Upper lobe of left lung (tissue), 6 donors: ENCODE data around the gene IL21R. TPM values are rescaled to one million over a fixed set of nuclear protein-coding genes. Genes with fewer than 3 reads are reported as not detected.
A peak's percentile ranks its signal among the peaks of the same experiment; 100 is the strongest.

Experiments used
- ATAC-seq, 2 donors: fragments of 200-7000 bp; cut with Tn5 transposase; one replicate each; pipeline ENCODE4 v1.9.1; 2022; ENCODE audit warnings: mild to moderate bottlenecking in 2 of 2, moderate library complexity in 2 of 2; ENCODE audit not compliant: low FRiP score in 2 of 2
- DNase-seq, 2 donors: peaks; one replicate each; pipeline ENCODE4 v3.0.0-alpha.2; 2019 to 2020
- H3K27ac ChIP-seq, 4 donors: fragments of 200-600 bp; sonication (generic); one replicate each; pipeline ENCODE4 v1.5.1; 2016 to 2019
- H3K27me3 ChIP-seq, 4 donors: fragments of 200-600 bp; sonication (generic); one replicate each; pipeline ENCODE4 v1.5.1; 2017 to 2019
- H3K36me3 ChIP-seq, 4 donors: fragments of 200-600 bp; sonication (generic); one replicate each; pipeline ENCODE4 v1.5.1; 2016 to 2019
- H3K4me1 ChIP-seq, 4 donors: fragments of 200-600 bp; sonication (generic); one replicate each; pipeline ENCODE4 v1.5.1; 2018 to 2019
- H3K4me3 ChIP-seq, 4 donors: fragments of 200-600 bp; sonication (generic); one replicate each; pipeline ENCODE4 v1.5.1; 2017 to 2019; ENCODE audit warnings: mild to moderate bottlenecking in 2 of 4, moderate library complexity in 1 of 4
- H3K9me3 ChIP-seq, 4 donors: fragments of 200-600 bp; sonication (generic); one replicate each; pipeline ENCODE4 v1.5.1; 2018 to 2019
- EP300 ChIP-seq, 4 donors: sonication (generic); formaldehyde crosslinking; IDR thresholded peaks; one replicate each; pipeline ENCODE4 v1.5.1; 2017; ENCODE audit warnings: antibody characterized with exemption in 4 of 4, control low read depth in 2 of 4
- POLR2A ChIP-seq, 4 donors: fragments of 450-650 bp; IDR thresholded peaks; one replicate each; pipeline ENCODE4 v1.5.1; 2016 to 2017; ENCODE audit warnings: antibody characterized with exemption in 4 of 4, mild to moderate bottlenecking in 2 of 4
- POLR2AphosphoS5 ChIP-seq, 2 donors: sonication (generic); formaldehyde crosslinking; IDR thresholded peaks; one replicate each; pipeline ENCODE4 v1.5.1; 2017; ENCODE audit warnings: antibody characterized with exemption in 2 of 2
- whole genome bisulfite sequencing, 2 donors: methylation state at CpG; one replicate each; pipeline ENCODE4 v1.1.5; 2017 to 2018; 5-methylcytosine and 5-hydroxymethylcytosine counted together
- total RNA-seq, 6 donors: library from RNA; depleted of rRNA in 4 of 6; stranded (reverse); fragments of >200 nt in 4 of 6; gene quantifications; one replicate each; pipeline versions ENCODE4 v1.1.0 to v1.2.1, GENCODE V29; 2016 to 2021
- TF ChIP-seq, protein P1 (sequence below), 6 experiments: fragments of 450-650 bp in 4 of 6; fragments of 200-600 bp in 2 of 6; sonication (generic) in 2 of 6; IDR thresholded peaks; one replicate each; pipeline ENCODE4 v1.5.1; 2016 to 2019; ENCODE audit warnings: antibody characterized with exemption in 6 of 6
- donor health status: DM: no; HTN: no; CAD: no; lungs with moderate emphysema.
- donor health status: DM: no; HTN: yes; CAD: no; lungs with severe emphysema.

IL21R gene
- total RNA-seq, 6 donors from 2014 or later: 2.0 to 10.1 (median 3.6) TPM

GRCh38 chr16:27460663-27461482 is 58.9 kb downstream of the IL21R start:
- peaks cover 13 to 71% (median 52%) of the 10 kb centered on the region in 4 donors for H3K36me3 ChIP-seq
- no peak for TF ChIP-seq POLR2A (IDR thresholded peaks at IDR 0.05)
- no peak for TF ChIP-seq EP300 (IDR thresholded peaks at IDR 0.05)
- peak overlapping the region in 1 of 4 donors; percentile 19 for H3K27ac ChIP-seq

DNA sequence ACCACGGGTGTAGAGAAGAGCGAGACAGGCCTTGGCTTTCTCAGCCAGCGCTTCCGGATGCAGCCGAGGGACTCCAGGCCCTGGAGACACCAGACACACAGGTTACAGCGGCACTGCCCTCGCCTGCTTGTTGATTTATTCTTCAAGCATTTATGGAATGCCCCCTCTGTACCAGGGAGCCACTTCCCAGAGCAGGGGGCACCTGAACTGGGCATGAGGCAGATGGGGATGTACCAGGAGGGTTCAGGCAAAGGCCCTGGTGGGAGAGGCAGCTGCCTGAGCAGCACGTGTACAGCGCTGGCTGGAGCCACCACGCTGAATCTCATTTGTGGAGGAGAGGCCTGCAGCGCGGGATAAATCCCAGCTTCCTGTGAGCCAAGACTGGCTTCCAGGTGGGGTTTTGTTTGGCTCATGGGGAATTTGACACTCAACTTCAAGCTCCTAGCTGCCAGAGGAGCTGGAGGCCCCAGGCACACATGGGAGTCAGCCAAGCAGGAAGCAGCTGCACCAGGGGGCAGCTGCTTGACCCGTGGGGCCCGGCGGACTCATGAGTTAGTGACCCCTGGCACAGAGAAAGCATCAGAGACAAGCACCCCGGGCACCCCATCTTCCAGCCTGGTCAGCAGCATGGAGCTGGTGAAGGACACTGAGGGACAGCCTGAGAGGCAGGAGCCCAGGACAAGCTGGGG is 59.7 kb downstream of the IL21R start:
- Histone ChIP-seq H3K36me3 (peaks cover 16 to 79% (median 57%) of the 10 kb centered on the region in 4 donors), H3K27ac (peak overlapping the region in 1 of 4 donors; percentile 19), H3K4me3 (no peak overlapping the region), H3K4me1 (peaks cover 0 to 11% (median 6%) of the 10 kb centered on the region in 4 donors), H3K9me3 (no peaks in the 10 kb centered on the region), H3K27me3 (no peaks in the 10 kb centered on the region)
- no peak for TF ChIP-seq POLR2A (IDR thresholded peaks at IDR 0.05)
- TF ChIP-seq, protein P1, sequence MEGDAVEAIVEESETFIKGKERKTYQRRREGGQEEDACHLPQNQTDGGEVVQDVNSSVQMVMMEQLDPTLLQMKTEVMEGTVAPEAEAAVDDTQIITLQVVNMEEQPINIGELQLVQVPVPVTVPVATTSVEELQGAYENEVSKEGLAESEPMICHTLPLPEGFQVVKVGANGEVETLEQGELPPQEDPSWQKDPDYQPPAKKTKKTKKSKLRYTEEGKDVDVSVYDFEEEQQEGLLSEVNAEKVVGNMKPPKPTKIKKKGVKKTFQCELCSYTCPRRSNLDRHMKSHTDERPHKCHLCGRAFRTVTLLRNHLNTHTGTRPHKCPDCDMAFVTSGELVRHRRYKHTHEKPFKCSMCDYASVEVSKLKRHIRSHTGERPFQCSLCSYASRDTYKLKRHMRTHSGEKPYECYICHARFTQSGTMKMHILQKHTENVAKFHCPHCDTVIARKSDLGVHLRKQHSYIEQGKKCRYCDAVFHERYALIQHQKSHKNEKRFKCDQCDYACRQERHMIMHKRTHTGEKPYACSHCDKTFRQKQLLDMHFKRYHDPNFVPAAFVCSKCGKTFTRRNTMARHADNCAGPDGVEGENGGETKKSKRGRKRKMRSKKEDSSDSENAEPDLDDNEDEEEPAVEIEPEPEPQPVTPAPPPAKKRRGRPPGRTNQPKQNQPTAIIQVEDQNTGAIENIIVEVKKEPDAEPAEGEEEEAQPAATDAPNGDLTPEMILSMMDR (IDR thresholded peaks at IDR 0.05): no peak
- no peak for TF ChIP-seq POLR2AphosphoS5 (IDR thresholded peaks at IDR 0.05)
- no peak for TF ChIP-seq EP300 (IDR thresholded peaks at IDR 0.05)
- ATAC-seq (no peak), DNase-seq (no peak)
- 63 to 81% methylated on average over 8 to 13 of the region's 16 CpGs for WGBS, 2 donors

More at GRCh38 chr16:27460663-27461482, 58.9 kb downstream of the IL21R start:
- ATAC-seq: no peak
- H3K4me3 ChIP-seq: no peak overlapping the region
- WGBS, 2 donors: 73 to 86% methylated on average over 9 to 15 of the region's 20 CpGs
- no peaks in the 10 kb centered on the region for H3K9me3 ChIP-seq
- H3K27me3 ChIP-seq: no peaks in the 10 kb centered on the region
- H3K4me1 ChIP-seq: peaks cover 0 to 18% (median 12%) of the 10 kb centered on the region in 4 donors
- no peak for DNase-seq

- Histone ChIP-seq H3K27ac (no peak overlapping the region), H3K27me3 (no peaks in the 10 kb centered on the region), H3K4me1 (peaks cover 0 to 6% (median 1%) of the 10 kb centered on the region in 4 donors), H3K4me3 (no peak overlapping the region), H3K36me3 (peaks cover 16 to 86% (median 64%) of the 10 kb centered on the region in 4 donors), H3K9me3 (no peaks in the 10 kb centered on the region)
- TF ChIP-seq, protein P1 (IDR thresholded peaks at IDR 0.05): no peak
- TF ChIP-seq EP300 (IDR thresholded peaks at IDR 0.05) (no peak), POLR2A (IDR thresholded peaks at IDR 0.05) (no peak), POLR2AphosphoS5 (IDR thresholded peaks at IDR 0.05) (no peak)
- WGBS, 2 donors: 90 to 96% methylated on average over 2 to 11 of the region's 18 CpGs
- DNase-seq (peak in 1 of 2 donors; percentile 80), ATAC-seq (no peak)
These were observed 60.3 kb downstream of the IL21R start for GRCh38 chr16:27462200-27462845.

DNA sequence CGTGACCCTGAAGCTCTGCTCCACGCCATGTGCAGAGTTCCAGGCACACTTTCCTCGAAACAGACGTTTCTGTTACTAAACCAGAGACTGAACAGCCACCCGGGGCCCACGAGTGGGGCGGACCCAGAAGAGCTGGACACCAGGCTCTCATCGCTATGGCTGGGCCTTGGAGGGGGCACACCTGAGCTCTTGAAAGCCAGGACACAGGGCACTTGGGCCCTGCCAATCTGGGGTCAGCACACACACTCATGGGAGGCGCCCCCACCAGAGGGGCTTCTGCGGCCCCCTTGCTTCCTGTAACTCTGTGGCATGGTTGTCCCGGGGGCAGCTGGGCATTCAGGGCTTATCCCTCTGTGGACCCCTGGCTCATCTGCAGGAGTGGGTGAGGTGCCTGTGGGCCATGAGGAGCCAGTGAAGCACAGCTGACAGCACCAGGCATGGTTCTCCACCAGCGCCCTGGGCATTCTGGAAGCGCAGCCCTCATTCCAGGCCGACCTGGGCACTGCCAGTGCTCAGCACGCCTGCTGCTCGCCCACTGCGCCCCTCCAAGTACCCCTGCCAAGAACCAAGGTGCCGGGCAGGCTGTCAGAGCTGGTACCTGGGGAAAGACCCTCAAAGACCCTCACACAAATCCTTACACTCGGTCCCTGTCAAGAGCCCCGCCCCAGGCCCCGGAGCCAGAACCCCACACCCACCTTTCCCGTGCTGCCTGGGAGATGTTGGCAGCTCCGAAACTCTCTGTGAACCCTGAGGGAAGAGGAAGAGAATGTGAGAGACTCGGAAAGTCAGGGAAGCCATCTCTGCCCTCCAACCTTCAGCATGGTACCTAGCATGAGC is 61.1 kb downstream of the IL21R start:
- WGBS, 2 donors: 94 to 97% methylated on average over 15 to 22 of the region's 24 CpGs
- H3K36me3 ChIP-seq: peaks cover 21 to 93% (median 72%) of the 10 kb centered on the region in 4 donors
- H3K9me3 ChIP-seq: no peaks in the 10 kb centered on the region
- no peak overlapping the region for H3K4me3 ChIP-seq
- no peak for TF ChIP-seq POLR2AphosphoS5 (IDR thresholded peaks at IDR 0.05)
- no peak for TF ChIP-seq POLR2A (IDR thresholded peaks at IDR 0.05)
- TF ChIP-seq EP300 (IDR thresholded peaks at IDR 0.05): no peak
- TF ChIP-seq, protein P1 (IDR thresholded peaks at IDR 0.05): no peak
- H3K4me1 ChIP-seq: peaks cover 0 to 6% (median 0%) of the 10 kb centered on the region in 4 donors
- no peaks in the 10 kb centered on the region for H3K27me3 ChIP-seq
- DNase-seq: peak in 1 of 2 donors; percentile 64
- H3K27ac ChIP-seq: no peak overlapping the region
- no peak for ATAC-seq
